Measurements from ENCODE around the gene TUBGCP6.

TUBGCP6 gene

GRCh38 chr22:50174382-50175190, 70.2 kb downstream of the TUBGCP6 start:
- H3K27ac ChIP-seq = no peak overlapping the region
- TF ChIP-seq ZFX (IDR thresholded peaks at IDR 0.05; ENCODE audit: borderline replicate concordance) (no peak), CTCF (IDR thresholded peaks at IDR 0.05) (no peak)

- TF ChIP-seq ZFX (IDR thresholded peaks at IDR 0.05; ENCODE audit: borderline replicate concordance) (no peak), CTCF (IDR thresholded peaks at IDR 0.05) (no peak)
These were observed 70.9 kb downstream of the TUBGCP6 start for GRCh38 chr22:50173983-50174355.

GRCh38 chr22:50173311-50173982, 71.4 kb downstream of the TUBGCP6 start:
- no peak overlapping the region for H3K27ac ChIP-seq
- TF ChIP-seq ZFX (IDR thresholded peaks at IDR 0.05; ENCODE audit: borderline replicate concordance) = no peak
- TF ChIP-seq CTCF (IDR thresholded peaks at IDR 0.05) = no peak

More at GRCh38 chr22:50173983-50174355, 70.9 kb downstream of the TUBGCP6 start:
- no peak overlapping the region for H3K27ac ChIP-seq

- peak overlapping the region; percentile 18; the same call in 1 of the 2 replicates for H3K27ac ChIP-seq
- TF ChIP-seq ZFX (IDR thresholded peaks at IDR 0.05; ENCODE audit: borderline replicate concordance) (no peak), CTCF (IDR thresholded peaks at IDR 0.05) (no peak)
These were observed 72.8 kb downstream of the TUBGCP6 start for GRCh38 chr22:50171965-50172421.

GRCh38 chr22:50171319-50171964, 73.4 kb downstream of the TUBGCP6 start:
- TF ChIP-seq CTCF (IDR thresholded peaks at IDR 0.05) = no peak
- TF ChIP-seq ZFX (IDR thresholded peaks at IDR 0.05; ENCODE audit: borderline replicate concordance) = no peak
- peak overlapping the region; percentile 18; the same call in 1 of the 2 replicates for H3K27ac ChIP-seq

- peak within 1 kb of the TSS; percentile 68 for H3K27ac ChIP-seq
- no peak for TF ChIP-seq CTCF (IDR thresholded peaks at IDR 0.05)
These were observed 74.1 kb downstream of the TUBGCP6 start, which contains the start of gene PANX2 for GRCh38 chr22:50170453-50171318. Gene PANX2 (plus strand): TSS chr22:50170731. CDS start chr22:50170731, 0 bp downstream.
